Body of pancreas (tissue), 4 donors: Measurements from ENCODE around the gene LSM14B. TPM values are rescaled to one million over a fixed set of nuclear protein-coding genes. Genes with fewer than 3 reads are reported as not detected.

Experiments used
- ATAC-seq: fragments of 150-250 bp; one replicate; pipeline ENCODE4 v1.9.1; 2016
- DNase-seq, 4 donors: peaks; one replicate each; pipeline ENCODE4 v3.0.0-alpha.2; 2019
- H3K27ac ChIP-seq, 4 donors: fragments of 200-600 bp; sonication (generic); 1 replicate in 3 of 4; 2 replicates in 1 of 4; pipeline versions ENCODE4 v1.5.1 to v1.6.1; 2016 to 2019; ENCODE audit warnings: mild to moderate bottlenecking in 1 of 4, mixed read lengths in 1 of 4, moderate library complexity in 1 of 4
- H3K27me3 ChIP-seq, 2 donors: fragments of 200-600 bp; sonication (generic); one replicate each; pipeline ENCODE4 v1.6.0; 2016; ENCODE audit warnings: mild to moderate bottlenecking in 1 of 2
- H3K36me3 ChIP-seq, 2 donors: fragments of 200-600 bp; sonication (generic); replicated peaks in 1 of 2; 2 replicates each; pipeline ENCODE4 v1.5.1; 2016; ENCODE audit warnings: low read depth in 2 of 2; ENCODE audit not compliant: insufficient read depth in 1 of 2
- H3K4me1 ChIP-seq: fragments of 200-600 bp; sonication (generic); one replicate; pipeline ENCODE4 v1.6.0; 2016
- H3K4me3 ChIP-seq, 2 donors: fragments of 200-600 bp; sonication (generic); 1 replicate in 1 of 2; 2 replicates in 1 of 2; pipeline ENCODE4 v1.5.1; 2016 to 2019
- H3K9me3 ChIP-seq, 3 donors: fragments of 200-600 bp; sonication (generic); 1 replicate in 2 of 3; 2 replicates in 1 of 3; pipeline ENCODE4 v1.5.1; 2016
- POLR2A ChIP-seq, 3 donors: fragments of 450-650 bp; IDR thresholded peaks; one replicate each; pipeline ENCODE4 v1.6.1; 2016; ENCODE audit warnings: antibody characterized with exemption in 3 of 3, mild to moderate bottlenecking in 2 of 3
- WGBS, 2 donors: methylation state at CpG; one replicate each; pipeline ENCODE4 v1.1.5; 2017; 5-methylcytosine and 5-hydroxymethylcytosine counted together
- intact Hi-C: fragments of 100-400 bp; cut with DNase I; formaldehyde crosslinking; loops from one replicate; pipeline ENCODE4 v1.15.1; 2023
- total RNA-seq, 2 donors: library from RNA; depleted of rRNA; stranded (reverse); fragments of >200 nt; gene quantifications; one replicate each; pipeline ENCODE4 v1.1.0, GENCODE V29; 2016
- TF ChIP-seq, protein P1 (sequence below), 7 experiments: fragments of 450-650 bp in 4 of 7; fragments of 200-600 bp in 3 of 7; sonication (generic) in 3 of 7; IDR thresholded peaks; one replicate each; pipeline ENCODE4 v1.5.1; 2016 to 2019; ENCODE audit warnings: antibody characterized with exemption in 7 of 7

Gene LSM14B
- total RNA-seq, 2 donors from 2014 or later, result 11.5 to 12.2 TPM

DNA sequence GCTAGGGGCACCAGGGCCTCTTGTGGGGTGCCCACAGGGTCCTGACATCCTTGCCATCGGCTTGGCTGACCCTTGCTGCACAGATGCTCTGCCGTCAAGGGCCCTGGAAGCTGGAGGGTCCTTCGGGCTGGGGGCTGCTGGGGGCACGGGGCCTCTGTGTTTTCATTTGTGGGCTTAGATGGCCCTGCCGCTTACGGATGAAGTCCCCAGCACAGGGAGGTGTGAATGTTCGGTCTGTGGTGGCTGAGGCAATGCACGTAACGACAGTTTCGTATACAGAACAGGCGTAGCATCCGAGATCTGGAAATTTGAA is 35.8 kb downstream of the LSM14B start:
- no peak for TF ChIP-seq POLR2A (IDR thresholded peaks at IDR 0.05)
- TF ChIP-seq, protein P1, sequence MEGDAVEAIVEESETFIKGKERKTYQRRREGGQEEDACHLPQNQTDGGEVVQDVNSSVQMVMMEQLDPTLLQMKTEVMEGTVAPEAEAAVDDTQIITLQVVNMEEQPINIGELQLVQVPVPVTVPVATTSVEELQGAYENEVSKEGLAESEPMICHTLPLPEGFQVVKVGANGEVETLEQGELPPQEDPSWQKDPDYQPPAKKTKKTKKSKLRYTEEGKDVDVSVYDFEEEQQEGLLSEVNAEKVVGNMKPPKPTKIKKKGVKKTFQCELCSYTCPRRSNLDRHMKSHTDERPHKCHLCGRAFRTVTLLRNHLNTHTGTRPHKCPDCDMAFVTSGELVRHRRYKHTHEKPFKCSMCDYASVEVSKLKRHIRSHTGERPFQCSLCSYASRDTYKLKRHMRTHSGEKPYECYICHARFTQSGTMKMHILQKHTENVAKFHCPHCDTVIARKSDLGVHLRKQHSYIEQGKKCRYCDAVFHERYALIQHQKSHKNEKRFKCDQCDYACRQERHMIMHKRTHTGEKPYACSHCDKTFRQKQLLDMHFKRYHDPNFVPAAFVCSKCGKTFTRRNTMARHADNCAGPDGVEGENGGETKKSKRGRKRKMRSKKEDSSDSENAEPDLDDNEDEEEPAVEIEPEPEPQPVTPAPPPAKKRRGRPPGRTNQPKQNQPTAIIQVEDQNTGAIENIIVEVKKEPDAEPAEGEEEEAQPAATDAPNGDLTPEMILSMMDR (IDR thresholded peaks at IDR 0.05), result no peak
- Histone ChIP-seq H3K9me3 (no peaks in the 10 kb centered on the region), H3K27ac (no peak overlapping the region), H3K4me1 (peaks cover 14% of the 10 kb centered on the region), H3K36me3 (peaks cover 0 to 15% of the 10 kb centered on the region in 2 donors), H3K27me3 (no peaks in the 10 kb centered on the region), H3K4me3 (no peak overlapping the region)
- WGBS, 2 donors, result 93 to 97% methylated on average over 11 to 12 of the region's 12 CpGs
- ATAC-seq (no peak), DNase-seq (no peak)
- intact Hi-C loops, result no loop called here

DNA sequence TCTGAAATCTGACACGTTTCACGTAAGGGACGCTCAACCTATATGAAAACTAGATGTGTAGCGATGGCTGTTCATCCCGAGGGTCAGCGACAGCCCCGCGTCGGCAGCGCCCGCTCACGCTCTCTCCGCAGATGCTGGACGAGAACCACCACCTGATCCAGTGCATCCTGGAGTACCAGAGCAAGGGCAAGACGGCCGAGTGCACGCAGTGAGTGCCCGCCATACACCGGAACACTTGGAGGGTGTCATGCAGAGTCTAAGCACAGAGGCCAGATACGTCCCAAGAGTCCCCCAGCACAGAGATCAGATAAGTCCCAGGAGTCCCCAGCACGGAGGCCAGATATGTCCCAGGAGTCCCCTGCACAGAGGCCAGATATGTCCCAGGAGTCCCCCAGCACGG is 36.3 kb downstream of the LSM14B start:
- TF ChIP-seq, protein P1 (IDR thresholded peaks at IDR 0.05), result no peak
- TF ChIP-seq POLR2A (IDR thresholded peaks at IDR 0.05), result no peak
- intact Hi-C loops, result no loop called here
- 91% methylated on average over 19 to 22 of the region's 22 CpGs for WGBS, 2 donors

GRCh38 chr20:62159052-62159451 is 36.8 kb downstream of the LSM14B start:
- H3K4me3 ChIP-seq, result no peak overlapping the region
- H3K9me3 ChIP-seq, result no peaks in the 10 kb centered on the region
- ATAC-seq, result no peak
- DNase-seq, result no peak
- H3K36me3 ChIP-seq, result peaks cover 0 to 21% of the 10 kb centered on the region in 2 donors
- no peak overlapping the region for H3K27ac ChIP-seq
- H3K27me3 ChIP-seq, result no peaks in the 10 kb centered on the region
- WGBS, 2 donors, result 87 to 100% methylated on average over 2 to 10 of the region's 11 CpGs
- TF ChIP-seq, protein P1 (IDR thresholded peaks at IDR 0.05), result no peak
- no peak for TF ChIP-seq POLR2A (IDR thresholded peaks at IDR 0.05)
- H3K4me1 ChIP-seq, result peaks cover 14% of the 10 kb centered on the region
- intact Hi-C loops, result no loop called here

More for the DNA sequence above, 36.3 kb downstream of the LSM14B start:
- no peak overlapping the region for H3K4me3 ChIP-seq
- H3K4me1 ChIP-seq, result peaks cover 14% of the 10 kb centered on the region
- no peak for DNase-seq
- H3K36me3 ChIP-seq, result peaks cover 0 to 20% of the 10 kb centered on the region in 2 donors
- H3K27ac ChIP-seq, result no peak overlapping the region
- H3K27me3 ChIP-seq, result no peaks in the 10 kb centered on the region
- no peak for ATAC-seq
- no peaks in the 10 kb centered on the region for H3K9me3 ChIP-seq

DNA sequence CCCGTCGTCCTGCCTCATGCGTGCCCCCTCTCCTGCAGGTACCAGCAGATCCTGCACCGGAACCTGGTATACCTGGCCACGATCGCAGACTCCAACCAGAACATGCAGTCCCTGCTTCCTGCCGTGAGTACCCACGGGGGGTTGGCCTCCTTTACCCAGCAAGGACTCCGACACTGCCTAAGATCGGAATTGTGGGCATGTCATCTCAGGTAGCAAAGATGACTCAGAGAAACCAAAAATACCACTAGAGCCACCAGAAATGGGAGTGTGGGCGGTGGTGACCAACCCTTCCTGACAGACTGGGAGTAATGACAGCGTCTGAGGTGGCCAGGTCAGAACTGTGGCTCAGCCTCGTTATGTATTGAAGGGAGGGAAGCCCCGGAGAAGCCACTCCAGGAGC is 37.6 kb downstream of the LSM14B start:
- no peak for DNase-seq
- TF ChIP-seq, protein P1 (IDR thresholded peaks at IDR 0.05), result no peak
- H3K9me3 ChIP-seq, result no peaks in the 10 kb centered on the region
- H3K27ac ChIP-seq, result no peak overlapping the region
- peaks cover under 1 to 28% of the 10 kb centered on the region in 2 donors for H3K36me3 ChIP-seq
- ATAC-seq, result no peak
- intact Hi-C loops, result no loop called here
- H3K4me3 ChIP-seq, result no peak overlapping the region
- WGBS, 2 donors, result 80% methylated on average over 9 to 14 of the region's 14 CpGs
- H3K4me1 ChIP-seq, result peaks cover 14% of the 10 kb centered on the region
- H3K27me3 ChIP-seq, result no peaks in the 10 kb centered on the region

- intact Hi-C loops, result no loop called here
Measured at GRCh38 chr20:62160253-62160652, 38.0 kb downstream of the LSM14B start.

More at GRCh38 chr20:62160253-62160652, 38.0 kb downstream of the LSM14B start:
- Histone ChIP-seq H3K4me3 (no peak overlapping the region), H3K27me3 (no peaks in the 10 kb centered on the region), H3K27ac (no peak overlapping the region), H3K36me3 (peaks cover 4 to 32% of the 10 kb centered on the region in 2 donors), H3K4me1 (peaks cover 14% of the 10 kb centered on the region), H3K9me3 (no peaks in the 10 kb centered on the region)
- ATAC-seq (no peak), DNase-seq (no peak)
- TF ChIP-seq POLR2A (IDR thresholded peaks at IDR 0.05), result no peak
- TF ChIP-seq, protein P1 (IDR thresholded peaks at IDR 0.05), result no peak
- WGBS, 2 donors, result 94 to 98% methylated on average over 8 to 9 of the region's 9 CpGs
